ENCODE data around the gene SLAMF8.

SLAMF8 gene

GRCh38 chr1:159826441-159827101 is at the start of gene SLAMF8:
Gene SLAMF8, plus strand, starts transcription at chr1:159826873. Its CDS starts 26 bp downstream, at chr1:159826899.
- DNase-seq (peak; percentile 59), ATAC-seq (peak; percentile 71)
- Mint-ChIP-seq H3K4me1 (peaks cover 53% of the 10 kb centered on the region), H3K36me3 (ENCODE audit: low read depth) (peaks cover 2% of the 10 kb centered on the region), H3K4me3 (peak within 1 kb of the TSS; percentile 16), H3K27me3 (no peaks in the 10 kb centered on the region), H3K9me3 (peaks cover 7% of the 10 kb centered on the region), H3K27ac (peak within 1 kb of the TSS; percentile 79)

GRCh38 chr1:159778266-159778665 is 48.4 kb upstream of the SLAMF8 start:
- DNase-seq (no peak), ATAC-seq (no peak)
- Mint-ChIP-seq H3K36me3 (ENCODE audit: low read depth) (no peaks in the 10 kb centered on the region), H3K4me1 (peaks cover 20% of the 10 kb centered on the region), H3K9me3 (no peaks in the 10 kb centered on the region), H3K27ac (no peak overlapping the region), H3K27me3 (no peaks in the 10 kb centered on the region), H3K4me3 (no peak overlapping the region)

GRCh38 chr1:159779403-159779851 is 47.2 kb upstream of the SLAMF8 start:
- no peaks in the 10 kb centered on the region for H3K9me3 Mint-ChIP-seq
- no peak overlapping the region for H3K27ac Mint-ChIP-seq
- H3K36me3 Mint-ChIP-seq (ENCODE audit: low read depth) = no peaks in the 10 kb centered on the region
- no peak for DNase-seq
- no peaks in the 10 kb centered on the region for H3K27me3 Mint-ChIP-seq
- peaks cover 20% of the 10 kb centered on the region for H3K4me1 Mint-ChIP-seq
- peak overlapping the region; percentile 80 for H3K4me3 Mint-ChIP-seq
- no peak for ATAC-seq

- Mint-ChIP-seq H3K4me3 (peak within 1 kb of the TSS; percentile 80), H3K36me3 (ENCODE audit: low read depth) (no peaks in the 10 kb centered on the region), H3K4me1 (peaks cover 20% of the 10 kb centered on the region), H3K27ac (peak within 1 kb of the TSS; percentile 67), H3K27me3 (no peaks in the 10 kb centered on the region), H3K9me3 (no peaks in the 10 kb centered on the region)
- DNase-seq (peak; percentile 95), ATAC-seq (peak; percentile 98)
Measured at GRCh38 chr1:159780583-159781582, 45.8 kb upstream of the SLAMF8 start, which contains the start of gene DUSP23. Gene DUSP23, plus strand, starts transcription at chr1:159780962. Its CDS starts 139 bp downstream, at chr1:159781101.

- DNase-seq (no peak), ATAC-seq (no peak)
- Mint-ChIP-seq H3K9me3 (no peaks in the 10 kb centered on the region), H3K27me3 (no peaks in the 10 kb centered on the region), H3K36me3 (ENCODE audit: low read depth) (no peaks in the 10 kb centered on the region), H3K4me1 (peaks cover 20% of the 10 kb centered on the region), H3K27ac (no peak overlapping the region), H3K4me3 (peak overlapping the region; percentile 80)
Measured at GRCh38 chr1:159781992-159782391, 44.7 kb upstream of the SLAMF8 start.

GRCh38 chr1:159783724-159784123 is 42.9 kb upstream of the SLAMF8 start:
- DNase-seq (no peak), ATAC-seq (no peak)
- Mint-ChIP-seq H3K4me1 (peaks cover 20% of the 10 kb centered on the region), H3K36me3 (ENCODE audit: low read depth) (no peaks in the 10 kb centered on the region), H3K27me3 (no peaks in the 10 kb centered on the region), H3K27ac (no peak overlapping the region), H3K4me3 (no peak overlapping the region), H3K9me3 (no peaks in the 10 kb centered on the region)

GRCh38 chr1:159786465-159786864 is 40.2 kb upstream of the SLAMF8 start:
- ATAC-seq (no peak), DNase-seq (no peak)
- H3K27ac Mint-ChIP-seq = no peak overlapping the region
- H3K4me3 Mint-ChIP-seq = no peak overlapping the region
- H3K9me3 Mint-ChIP-seq = no peaks in the 10 kb centered on the region
- H3K4me1 Mint-ChIP-seq = peaks cover 3% of the 10 kb centered on the region
- peaks cover 2% of the 10 kb centered on the region for H3K27me3 Mint-ChIP-seq
- H3K36me3 Mint-ChIP-seq (ENCODE audit: low read depth) = no peaks in the 10 kb centered on the region

- H3K4me3 Mint-ChIP-seq = no peak overlapping the region
- H3K27me3 Mint-ChIP-seq = peaks cover 6% of the 10 kb centered on the region
- H3K36me3 Mint-ChIP-seq (ENCODE audit: low read depth) = no peaks in the 10 kb centered on the region
- ATAC-seq = no peak
- H3K27ac Mint-ChIP-seq = no peak overlapping the region
- no peak for DNase-seq
- no peaks in the 10 kb centered on the region for H3K9me3 Mint-ChIP-seq
- no peaks in the 10 kb centered on the region for H3K4me1 Mint-ChIP-seq
Measured at GRCh38 chr1:159786966-159787365, 39.7 kb upstream of the SLAMF8 start.

- ATAC-seq (no peak), DNase-seq (peak; percentile 10)
- peaks cover 8% of the 10 kb centered on the region for H3K27me3 Mint-ChIP-seq
- H3K36me3 Mint-ChIP-seq (ENCODE audit: low read depth) = no peaks in the 10 kb centered on the region
- H3K4me3 Mint-ChIP-seq = no peak overlapping the region
- H3K27ac Mint-ChIP-seq = no peak overlapping the region
- no peaks in the 10 kb centered on the region for H3K9me3 Mint-ChIP-seq
- H3K4me1 Mint-ChIP-seq = no peaks in the 10 kb centered on the region
Measured at GRCh38 chr1:159790237-159790917, 36.3 kb upstream of the SLAMF8 start.

GRCh38 chr1:159791031-159791430 is 35.6 kb upstream of the SLAMF8 start:
- H3K36me3 Mint-ChIP-seq (ENCODE audit: low read depth) = no peaks in the 10 kb centered on the region
- DNase-seq (no peak), ATAC-seq (no peak)
- H3K27me3 Mint-ChIP-seq = peaks cover 8% of the 10 kb centered on the region
- H3K4me3 Mint-ChIP-seq = no peak overlapping the region
- H3K27ac Mint-ChIP-seq = no peak overlapping the region
- H3K9me3 Mint-ChIP-seq = no peaks in the 10 kb centered on the region
- H3K4me1 Mint-ChIP-seq = no peaks in the 10 kb centered on the region

- H3K9me3 Mint-ChIP-seq = no peaks in the 10 kb centered on the region
- H3K27me3 Mint-ChIP-seq = peaks cover 8% of the 10 kb centered on the region
- no peak overlapping the region for H3K4me3 Mint-ChIP-seq
- H3K4me1 Mint-ChIP-seq = no peaks in the 10 kb centered on the region
- DNase-seq (no peak), ATAC-seq (no peak)
- no peak overlapping the region for H3K27ac Mint-ChIP-seq
- H3K36me3 Mint-ChIP-seq (ENCODE audit: low read depth) = no peaks in the 10 kb centered on the region
Measured at GRCh38 chr1:159791461-159791860, 35.2 kb upstream of the SLAMF8 start.

- Mint-ChIP-seq H3K4me3 (no peak overlapping the region), H3K36me3 (ENCODE audit: low read depth) (no peaks in the 10 kb centered on the region), H3K27ac (no peak overlapping the region), H3K27me3 (peaks cover 6% of the 10 kb centered on the region), H3K9me3 (no peaks in the 10 kb centered on the region), H3K4me1 (peaks cover 15% of the 10 kb centered on the region)
- DNase-seq (no peak), ATAC-seq (no peak)
Measured at GRCh38 chr1:159795534-159795933, 31.1 kb upstream of the SLAMF8 start.

GRCh38 chr1:159798893-159799292 is 27.8 kb upstream of the SLAMF8 start:
- Mint-ChIP-seq H3K27ac (no peak overlapping the region), H3K4me3 (no peak overlapping the region), H3K4me1 (peaks cover 20% of the 10 kb centered on the region), H3K27me3 (peaks cover 1% of the 10 kb centered on the region), H3K36me3 (ENCODE audit: low read depth) (no peaks in the 10 kb centered on the region), H3K9me3 (no peaks in the 10 kb centered on the region)
- ATAC-seq = peak; percentile 66
- peak; percentile 39 for DNase-seq

- H3K4me1 Mint-ChIP-seq = peaks cover 20% of the 10 kb centered on the region
- H3K27me3 Mint-ChIP-seq = no peaks in the 10 kb centered on the region
- H3K9me3 Mint-ChIP-seq = no peaks in the 10 kb centered on the region
- H3K4me3 Mint-ChIP-seq = no peak overlapping the region
- no peak overlapping the region for H3K27ac Mint-ChIP-seq
- no peaks in the 10 kb centered on the region for H3K36me3 Mint-ChIP-seq (ENCODE audit: low read depth)
- no peak for ATAC-seq
- DNase-seq = no peak
Measured at GRCh38 chr1:159799446-159799985, 27.2 kb upstream of the SLAMF8 start.

All from activated naive CD8-positive, alpha-beta T cell treated with anti-CD3 and anti-CD28 coated beads, Interleukin-2, amount 50 U/mL, for 24 hours (primary cell).